ENCODE measurements around the gene A2ML1. TPM values are rescaled to one million over a fixed set of nuclear protein-coding genes. Genes with fewer than 3 reads are reported as not detected.
A peak's percentile ranks its signal among the peaks of the same experiment; 100 is the strongest.
"Not testable (repeated sequence)": the region's sequence is repeated elsewhere in the genome, so short reads cannot be mapped to it uniquely, and the experiment has no call there.

Gene A2ML1
- total RNA-seq, 1 donor from 2014 or later = not detected

DNA sequence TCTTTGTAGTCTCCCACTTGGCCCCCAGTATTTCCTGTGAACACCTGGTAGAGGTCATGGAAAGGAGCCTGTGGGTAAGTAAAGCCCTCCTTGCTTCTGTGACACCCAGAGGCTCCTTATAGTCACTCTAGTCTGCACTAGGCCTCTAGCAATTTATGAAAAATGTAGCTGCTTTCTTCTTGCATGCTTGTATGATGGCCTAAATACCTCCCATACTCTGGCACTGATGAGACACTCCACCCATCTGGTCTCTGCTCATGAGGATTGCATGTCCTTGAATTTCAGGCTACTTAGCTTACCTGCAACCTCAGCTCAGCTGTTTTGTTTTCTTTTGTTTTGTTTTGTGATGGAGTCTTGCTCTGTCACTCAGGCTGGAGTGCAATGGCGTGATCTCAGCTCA, 4.6 kb upstream of the A2ML1 start:
- DNase-seq (ENCODE audit: low read depth in 2 of 2) = no peak

DNA sequence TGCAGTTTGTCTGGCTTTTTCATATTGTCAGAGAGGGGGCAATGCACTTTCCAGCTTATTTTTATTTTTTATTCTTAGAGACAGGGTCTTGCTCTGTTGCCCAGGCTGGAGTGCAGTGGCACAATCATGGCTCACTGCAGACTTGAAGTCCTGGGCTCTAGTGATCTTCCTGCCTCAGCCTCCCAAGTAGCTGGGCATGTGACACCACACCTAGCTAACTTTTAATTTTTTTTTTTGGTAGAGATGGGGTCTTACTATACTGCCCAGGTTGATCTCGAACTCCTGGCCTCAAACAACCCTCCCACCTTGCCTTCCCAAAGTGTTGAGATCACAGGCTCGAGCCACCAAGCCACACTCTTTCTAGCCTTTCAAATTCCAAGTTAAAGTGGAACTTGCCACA, 3.9 kb upstream of the A2ML1 start:
- no peak for DNase-seq (ENCODE audit: low read depth in 2 of 2)

GRCh38 chr12:8819666-8819980, 2.8 kb upstream of the A2ML1 start:
- no peak for DNase-seq (ENCODE audit: low read depth in 2 of 2)

- not testable (repeated sequence) for DNase-seq (ENCODE audit: low read depth in 2 of 2)
These were observed 1.6 kb upstream of the A2ML1 start for GRCh38 chr12:8820676-8821407.

GRCh38 chr12:8821591-8821990, 830 bp upstream of the A2ML1 start:
- DNase-seq (ENCODE audit: low read depth in 2 of 2) = no peak

GRCh38 chr12:8823565-8824300, 1.3 kb downstream of the A2ML1 start:
- peak; percentile 29 to 63 for DNase-seq (ENCODE audit: low read depth in 2 of 2)

GRCh38 chr12:8827551-8828256, 5.3 kb downstream of the A2ML1 start:
- no peak for DNase-seq (ENCODE audit: low read depth in 2 of 2)

GRCh38 chr12:8828257-8829124, 6.1 kb downstream of the A2ML1 start:
- no peak for DNase-seq (ENCODE audit: low read depth in 2 of 2)

GRCh38 chr12:8829125-8829518, 6.7 kb downstream of the A2ML1 start:
- DNase-seq (ENCODE audit: low read depth in 2 of 2) = no peak

DNA sequence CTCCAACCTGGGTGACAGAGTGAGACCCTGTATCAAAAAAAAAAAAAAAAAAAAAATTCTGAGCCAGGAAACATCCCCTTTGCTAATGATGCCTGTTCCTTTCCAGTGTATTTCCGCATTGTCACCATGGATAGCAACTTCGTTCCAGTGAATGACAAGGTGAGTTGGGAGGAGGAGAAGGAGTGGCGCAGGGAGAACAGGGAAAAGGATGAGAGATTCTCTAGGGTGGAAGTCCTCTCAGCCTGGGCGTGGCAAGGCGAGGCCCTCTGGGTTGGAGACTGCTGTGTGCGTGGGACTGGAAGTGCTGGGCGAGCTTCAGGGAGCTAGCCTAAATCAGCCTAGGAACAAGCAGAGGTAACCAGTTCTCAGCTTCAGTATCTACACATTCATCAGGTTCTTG, 7.2 kb downstream of the A2ML1 start:
- no peak for DNase-seq (ENCODE audit: low read depth in 2 of 2)

GRCh38 chr12:8831116-8831515, 8.7 kb downstream of the A2ML1 start:
- DNase-seq (ENCODE audit: low read depth in 2 of 2) = no peak

GRCh38 chr12:8832500-8832899, 10.1 kb downstream of the A2ML1 start:
- no peak for DNase-seq (ENCODE audit: low read depth in 2 of 2)

GRCh38 chr12:8834230-8834629, 11.8 kb downstream of the A2ML1 start:
- no peak for DNase-seq (ENCODE audit: low read depth in 2 of 2)

- no peak for DNase-seq (ENCODE audit: low read depth in 2 of 2)
These were observed 14.9 kb downstream of the A2ML1 start for GRCh38 chr12:8837291-8837690.

- DNase-seq (ENCODE audit: low read depth in 2 of 2) = no peak
These were observed 17.9 kb downstream of the A2ML1 start for GRCh38 chr12:8840321-8840720.

DNA sequence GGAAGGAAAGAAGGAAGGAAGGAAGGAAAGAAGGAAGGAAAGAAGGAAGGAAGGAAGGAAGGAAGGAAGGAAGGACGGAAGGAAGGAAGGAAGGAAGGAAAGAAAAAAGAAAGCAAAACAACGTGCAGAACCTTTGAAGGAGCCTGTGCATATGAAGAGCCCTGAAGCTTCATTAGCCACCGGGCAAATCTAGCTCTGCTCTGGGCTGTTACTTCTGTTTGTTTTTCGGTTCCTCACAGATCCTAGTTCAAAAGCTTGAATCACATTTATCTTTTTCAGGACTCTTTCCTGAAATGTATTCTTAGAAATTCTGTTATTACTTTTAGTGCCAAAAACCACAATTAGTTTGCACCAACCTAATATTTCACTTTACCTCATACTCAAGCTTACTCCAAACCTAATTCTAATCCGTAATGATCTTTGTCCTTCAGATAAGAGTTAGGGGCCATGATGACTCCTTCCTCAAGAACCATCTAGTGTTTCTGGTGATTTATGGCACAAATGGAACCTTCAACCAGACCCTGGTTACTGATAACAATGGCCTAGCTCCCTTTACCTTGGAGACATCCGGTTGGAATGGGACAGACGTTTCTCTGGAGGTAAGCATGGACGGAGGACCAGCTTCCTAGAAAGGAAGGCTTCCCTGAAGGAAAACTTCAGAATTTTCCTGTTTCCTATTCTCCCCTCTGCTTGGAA, 18.7 kb downstream of the A2ML1 start:
- DNase-seq (ENCODE audit: low read depth in 2 of 2) = no peak

DNA sequence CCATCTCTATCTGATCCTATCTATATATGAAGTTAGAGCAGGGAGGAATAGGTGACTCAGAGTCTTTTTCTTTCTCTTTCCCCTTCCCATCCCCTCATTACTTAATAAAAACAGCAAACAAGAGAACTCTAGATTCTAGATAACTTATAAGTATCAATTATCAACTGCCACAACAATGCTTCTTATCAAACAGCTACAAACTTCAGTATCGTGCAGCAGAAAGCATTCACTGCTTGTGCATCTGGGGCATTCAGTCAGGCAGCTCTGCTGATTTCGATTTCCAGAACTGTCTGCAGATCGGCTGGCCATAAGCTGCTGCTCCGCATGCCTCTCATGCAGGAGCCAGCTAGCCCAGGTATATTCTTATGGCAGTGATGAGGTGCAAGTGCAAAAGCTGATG, 19.4 kb downstream of the A2ML1 start:
- no peak for DNase-seq (ENCODE audit: low read depth in 2 of 2)

- no peak for DNase-seq (ENCODE audit: low read depth in 2 of 2)
These were observed 22.2 kb downstream of the A2ML1 start for GRCh38 chr12:8844665-8845064.

DNA sequence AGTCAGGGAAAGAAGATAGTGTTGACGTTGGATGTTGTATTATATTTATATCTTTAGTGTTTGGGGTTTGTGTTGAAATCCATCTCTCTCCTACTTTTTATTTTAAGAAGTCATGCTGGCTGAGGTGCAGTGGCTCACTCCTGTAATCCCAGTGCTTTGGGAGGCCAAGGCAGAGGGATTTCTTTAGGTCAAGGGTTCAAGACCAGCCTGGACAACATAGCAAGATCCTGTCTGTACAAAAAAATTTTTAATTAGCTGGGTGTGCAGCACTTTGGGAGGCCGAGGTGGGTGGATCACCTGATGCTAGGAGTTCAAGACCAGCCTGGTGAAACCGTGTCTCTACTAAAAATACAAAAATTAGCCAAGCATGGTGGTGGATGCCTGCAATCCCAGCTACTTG, 23.9 kb downstream of the A2ML1 start:
- DNase-seq (ENCODE audit: low read depth in 2 of 2) = no peak

DNA sequence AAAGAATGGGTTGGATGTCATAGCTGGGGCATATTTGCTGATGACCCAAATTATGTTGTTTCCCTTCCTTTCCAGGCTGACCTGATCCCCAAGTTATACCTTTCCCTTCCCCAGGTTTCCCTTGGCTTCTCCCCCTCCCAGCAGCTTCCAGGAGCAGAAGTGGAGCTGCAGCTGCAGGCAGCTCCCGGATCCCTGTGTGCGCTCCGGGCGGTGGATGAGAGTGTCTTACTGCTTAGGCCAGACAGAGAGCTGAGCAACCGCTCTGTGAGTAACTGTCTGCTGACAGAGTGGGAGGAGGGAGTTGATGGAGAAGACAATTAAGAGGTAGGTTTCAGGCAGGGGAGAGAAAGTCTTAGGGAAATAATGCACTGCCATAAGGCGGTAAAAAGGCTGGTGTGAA, 25.0 kb downstream of the A2ML1 start:
- no peak for DNase-seq (ENCODE audit: low read depth in 2 of 2)

GRCh38 chr12:8849876-8850275, 27.5 kb downstream of the A2ML1 start:
- no peak for DNase-seq (ENCODE audit: low read depth in 2 of 2)
